ENCODE results near the gene LAMC3.

DNA sequence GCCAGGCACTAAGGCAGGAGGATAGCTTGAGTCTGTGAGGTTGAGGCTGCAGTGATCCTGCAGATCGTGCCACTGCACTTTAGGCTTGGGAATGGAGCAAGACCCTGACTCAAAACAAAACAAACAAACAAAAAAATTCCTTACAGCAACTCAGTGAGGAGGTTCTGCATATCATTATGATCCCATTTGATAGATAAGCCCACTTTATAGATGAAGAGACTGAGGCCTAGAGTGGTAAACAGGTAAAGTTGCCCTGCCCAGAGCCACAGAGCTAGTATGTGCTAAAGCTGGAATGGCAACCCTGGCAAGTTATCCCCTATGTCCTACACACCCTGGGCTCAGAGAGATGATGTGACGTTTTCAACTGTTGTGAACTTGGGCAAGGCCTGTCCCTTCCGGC is 94.6 kb downstream of the LAMC3 start:
- TF ChIP-seq CTCF (IDR thresholded peaks at IDR 0.05) (no peak), POLR2AphosphoS5 (IDR thresholded peaks at IDR 0.05) (no peak), POLR2A (IDR thresholded peaks at IDR 0.05) (no peak), EP300 (IDR thresholded peaks at IDR 0.05) (no peak)

Measured in stomach (tissue), 4 donors.